ENCODE data around the gene ELF5. TPM values are rescaled to one million over a fixed set of nuclear protein-coding genes. Genes with fewer than 3 reads are reported as not detected.
A peak's percentile ranks its signal among the peaks of the same experiment; 100 is the strongest.

ELF5 gene
- total and polyA plus RNA-seq, 2 of the 13 experiments (the other 11 are each of a cell fraction or from before 2014, with no cell fraction given) = 0.51 to 2.6 TPM

DNA sequence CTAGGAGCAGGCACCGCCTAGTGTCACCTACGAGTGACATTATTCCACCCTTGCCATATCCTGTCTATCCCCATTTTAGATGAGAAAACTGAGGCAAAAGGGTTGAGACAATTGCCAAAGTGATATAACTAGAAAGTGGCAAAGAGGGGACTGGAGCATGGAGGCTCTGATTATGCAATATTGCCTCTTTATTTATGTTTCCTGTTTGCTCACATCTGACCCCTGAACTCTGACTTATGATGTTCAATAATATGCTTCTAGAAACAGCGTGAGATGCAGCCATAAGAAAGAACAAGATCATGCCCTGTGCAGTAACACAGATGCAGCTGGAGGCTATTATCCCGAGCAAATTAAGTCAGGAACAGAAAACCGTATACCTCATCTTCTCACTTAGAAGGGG lies 7.7 kb downstream of the ELF5 start (continued):
- peak; percentile 79 for TF ChIP-seq ARID5B (CRISPR knock-in tag; IDR thresholded peaks at IDR 0.05)
- peak; percentile 79 for TF ChIP-seq GATAD2A (CRISPR knock-in tag; IDR thresholded peaks at IDR 0.05)
- TF ChIP-seq HMG20A (CRISPR knock-in tag; IDR thresholded peaks at IDR 0.05; ENCODE audit: borderline replicate concordance) = peak; percentile 63; the same call in 1 of the 2 replicates
- no peak for TF ChIP-seq TBL1XR1 (IDR thresholded peaks at IDR 0.05; ENCODE audit: borderline replicate concordance, low read length, partially characterized antibody)
- TF ChIP-seq SOX13 (IDR thresholded peaks at IDR 0.05) = no peak
- TF ChIP-seq SOX13 (CRISPR knock-in tag; conservative IDR thresholded peaks at IDR 0.05 in 1 of 2, IDR thresholded peaks at IDR 0.05 in 1 of 2) = peak in 1 of 2 experiments; percentile 17; a peak in 1 of 4 replicates
- TF ChIP-seq FOXA3 (CRISPR knock-in tag; IDR thresholded peaks at IDR 0.05) = peak; percentile 70; the same call in 1 of the 2 replicates
- TF ChIP-seq, protein P1, sequence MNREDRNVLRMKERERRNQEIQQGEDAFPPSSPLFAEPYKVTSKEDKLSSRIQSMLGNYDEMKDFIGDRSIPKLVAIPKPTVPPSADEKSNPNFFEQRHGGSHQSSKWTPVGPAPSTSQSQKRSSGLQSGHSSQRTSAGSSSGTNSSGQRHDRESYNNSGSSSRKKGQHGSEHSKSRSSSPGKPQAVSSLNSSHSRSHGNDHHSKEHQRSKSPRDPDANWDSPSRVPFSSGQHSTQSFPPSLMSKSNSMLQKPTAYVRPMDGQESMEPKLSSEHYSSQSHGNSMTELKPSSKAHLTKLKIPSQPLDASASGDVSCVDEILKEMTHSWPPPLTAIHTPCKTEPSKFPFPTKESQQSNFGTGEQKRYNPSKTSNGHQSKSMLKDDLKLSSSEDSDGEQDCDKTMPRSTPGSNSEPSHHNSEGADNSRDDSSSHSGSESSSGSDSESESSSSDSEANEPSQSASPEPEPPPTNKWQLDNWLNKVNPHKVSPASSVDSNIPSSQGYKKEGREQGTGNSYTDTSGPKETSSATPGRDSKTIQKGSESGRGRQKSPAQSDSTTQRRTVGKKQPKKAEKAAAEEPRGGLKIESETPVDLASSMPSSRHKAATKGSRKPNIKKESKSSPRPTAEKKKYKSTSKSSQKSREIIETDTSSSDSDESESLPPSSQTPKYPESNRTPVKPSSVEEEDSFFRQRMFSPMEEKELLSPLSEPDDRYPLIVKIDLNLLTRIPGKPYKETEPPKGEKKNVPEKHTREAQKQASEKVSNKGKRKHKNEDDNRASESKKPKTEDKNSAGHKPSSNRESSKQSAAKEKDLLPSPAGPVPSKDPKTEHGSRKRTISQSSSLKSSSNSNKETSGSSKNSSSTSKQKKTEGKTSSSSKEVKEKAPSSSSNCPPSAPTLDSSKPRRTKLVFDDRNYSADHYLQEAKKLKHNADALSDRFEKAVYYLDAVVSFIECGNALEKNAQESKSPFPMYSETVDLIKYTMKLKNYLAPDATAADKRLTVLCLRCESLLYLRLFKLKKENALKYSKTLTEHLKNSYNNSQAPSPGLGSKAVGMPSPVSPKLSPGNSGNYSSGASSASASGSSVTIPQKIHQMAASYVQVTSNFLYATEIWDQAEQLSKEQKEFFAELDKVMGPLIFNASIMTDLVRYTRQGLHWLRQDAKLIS (CRISPR knock-in tag; IDR thresholded peaks at IDR 0.05) = no peak
- peak; percentile 68 for TF ChIP-seq ZNF629 (CRISPR knock-in tag; conservative IDR thresholded peaks at IDR 0.05)
- TF ChIP-seq ZFP37 (CRISPR knock-in tag; IDR thresholded peaks at IDR 0.05; ENCODE audit: borderline replicate concordance) = no peak
- TF ChIP-seq HNF4A (CRISPR knock-in tag; IDR thresholded peaks at IDR 0.05) = peak; percentile 34; the same call in 1 of the 2 replicates
- TF ChIP-seq JDP2 (CRISPR knock-in tag; IDR thresholded peaks at IDR 0.05; ENCODE audit: borderline replicate concordance) = no peak
- TF ChIP-seq, protein P2, sequence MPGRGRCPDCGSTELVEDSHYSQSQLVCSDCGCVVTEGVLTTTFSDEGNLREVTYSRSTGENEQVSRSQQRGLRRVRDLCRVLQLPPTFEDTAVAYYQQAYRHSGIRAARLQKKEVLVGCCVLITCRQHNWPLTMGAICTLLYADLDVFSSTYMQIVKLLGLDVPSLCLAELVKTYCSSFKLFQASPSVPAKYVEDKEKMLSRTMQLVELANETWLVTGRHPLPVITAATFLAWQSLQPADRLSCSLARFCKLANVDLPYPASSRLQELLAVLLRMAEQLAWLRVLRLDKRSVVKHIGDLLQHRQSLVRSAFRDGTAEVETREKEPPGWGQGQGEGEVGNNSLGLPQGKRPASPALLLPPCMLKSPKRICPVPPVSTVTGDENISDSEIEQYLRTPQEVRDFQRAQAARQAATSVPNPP (CRISPR knock-in tag; IDR thresholded peaks at IDR 0.05) = no peak
- 0 out of 2 replicates have a peak, but pooled peaks have one; percentile 43 for TF ChIP-seq SMAD3 (CRISPR knock-in tag; IDR thresholded peaks at IDR 0.05)
- no peak for TF ChIP-seq ZSCAN25 (CRISPR knock-in tag; IDR thresholded peaks at IDR 0.05)
- peak; percentile 89 for TF ChIP-seq NR2C2 (CRISPR knock-in tag; IDR thresholded peaks at IDR 0.05; ENCODE audit: borderline replicate concordance)
- TF ChIP-seq ZNF282 (IDR thresholded peaks at IDR 0.05; ENCODE audit: partially characterized antibody) = no peak
- no peak for TF ChIP-seq FOXP1 (IDR thresholded peaks at IDR 0.05)
- peak; percentile 42 for TF ChIP-seq FOXP1 (CRISPR knock-in tag; IDR thresholded peaks at IDR 0.05)
- TF ChIP-seq ZMYM2 (CRISPR knock-in tag; IDR thresholded peaks at IDR 0.05) = no peak
- no peak for TF ChIP-seq CCAR2 (optimal IDR thresholded peaks at IDR 0.05; ENCODE audit: low read depth, low read length)
- peak; percentile 76 for TF ChIP-seq CEBPG (CRISPR knock-in tag; IDR thresholded peaks at IDR 0.05)
- TF ChIP-seq PHF20 (CRISPR knock-in tag; IDR thresholded peaks at IDR 0.05) = no peak
- TF ChIP-seq, protein P3, sequence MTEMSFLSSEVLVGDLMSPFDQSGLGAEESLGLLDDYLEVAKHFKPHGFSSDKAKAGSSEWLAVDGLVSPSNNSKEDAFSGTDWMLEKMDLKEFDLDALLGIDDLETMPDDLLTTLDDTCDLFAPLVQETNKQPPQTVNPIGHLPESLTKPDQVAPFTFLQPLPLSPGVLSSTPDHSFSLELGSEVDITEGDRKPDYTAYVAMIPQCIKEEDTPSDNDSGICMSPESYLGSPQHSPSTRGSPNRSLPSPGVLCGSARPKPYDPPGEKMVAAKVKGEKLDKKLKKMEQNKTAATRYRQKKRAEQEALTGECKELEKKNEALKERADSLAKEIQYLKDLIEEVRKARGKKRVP (CRISPR knock-in tag; IDR thresholded peaks at IDR 0.05) = 0 out of 4 replicates have a peak, but pooled peaks of 1 of the 2 experiments have one; percentile 34

Data from HepG2 (cell line).